H1 (cell line): ENCODE data around the gene DDN. TPM values are rescaled to one million over a fixed set of nuclear protein-coding genes. Genes with fewer than 3 reads are reported as not detected.

ENCODE experiments used
- CTCF ChIA-PET: fragments of 300-600 bp; sonication (Branson Sonifier 250); formaldehyde crosslinking; loops from one replicate; lab custom pipeline; 2021; ENCODE audit not compliant: partially characterized antibody; lab: Charles Lee
- POLR2A ChIA-PET: fragments of 300-600 bp; sonication (Branson Sonifier 250); formaldehyde crosslinking; loops from one replicate; lab custom pipeline; 2021; ENCODE audit warnings: inconsistent platforms; ENCODE audit not compliant: partially characterized antibody; lab: Charles Lee
- DNase-seq, 2 experiments: peaks; one replicate each; pipeline versions ENCODE4 v3.0.0 to v3.0.0-alpha.2; 2010 to 2022; ENCODE audit warnings: low spot score in 2 of 2, low read depth in 1 of 2, mixed read lengths in 1 of 2
- FAIRE-seq: peaks from 2 replicates; lab custom pipeline; 2011; peaks lifted over from hg19 to GRCh38; lab: Jason Lieb, UNC
- H2AFZ ChIP-seq: 2 replicates; pipeline ENCODE4 v1.8.1; 2012; ENCODE audit warnings: low read length, inconsistent platforms
- H2AK5ac ChIP-seq: 2 replicates; pipeline ENCODE4 v1.6.1; 2013; ENCODE audit warnings: low read depth, low read length
- H2BK120ac ChIP-seq: replicated peaks from 2 replicates; pipeline ENCODE3; 2013; ENCODE audit warnings: low read depth, low read length, inconsistent platforms
- H2BK12ac ChIP-seq: 2 replicates; pipeline ENCODE4 v1.6.1; 2013; ENCODE audit warnings: low read depth, low read length
- H2BK15ac ChIP-seq: 2 replicates; pipeline ENCODE4 v1.6.1; 2013; ENCODE audit warnings: low read length
- H2BK20ac ChIP-seq: 2 replicates; pipeline ENCODE4 v1.6.1; 2013; ENCODE audit warnings: low read length
- H2BK5ac ChIP-seq: 2 replicates; pipeline ENCODE4 v1.6.1; 2013; ENCODE audit warnings: low read depth, low read length
- H3K14ac ChIP-seq: 2 replicates; pipeline ENCODE4 v1.6.1; 2013; ENCODE audit warnings: inconsistent platforms; ENCODE audit not compliant: insufficient read length
- H3K18ac ChIP-seq: 2 replicates; pipeline ENCODE4 v1.6.1; 2013; ENCODE audit warnings: low read length; ENCODE audit errors: extremely low read depth
- H3K23ac ChIP-seq: 2 replicates; pipeline ENCODE4 v1.6.1; 2013; ENCODE audit warnings: inconsistent platforms; ENCODE audit not compliant: insufficient read length
- H3K23me2 ChIP-seq: 2 replicates; pipeline ENCODE4 v1.6.1; 2013; ENCODE audit warnings: low read depth, low read length
- H3K27ac ChIP-seq: 2 replicates; pipeline ENCODE4 v1.6.1; 2011; ENCODE audit warnings: low read depth, low read length, inconsistent platforms
- H3K27me3 ChIP-seq, 4 experiments: replicated peaks in 1 of 4; 1 replicate in 1 of 4; 2 replicates in 3 of 4; pipeline versions ENCODE4 v1.6.1 to v1.8.1; 2011 to 2013; ENCODE audit warnings: low read length in 3 of 4, mild to moderate bottlenecking in 3 of 4, inconsistent platforms in 2 of 4, mixed read lengths in 2 of 4, moderate library complexity in 1 of 4; ENCODE audit not compliant: control insufficient read depth in 3 of 4, insufficient read depth in 3 of 4; ENCODE audit errors: extremely low read depth in 1 of 4
- H3K36me3 ChIP-seq, 4 experiments: 2 replicates each; pipeline versions ENCODE4 v1.6.1 to v1.8.1; 2011 to 2013; ENCODE audit warnings: mild to moderate bottlenecking in 4 of 4, low read length in 3 of 4, moderate library complexity in 2 of 4, control low read depth in 1 of 4, inconsistent platforms in 1 of 4; ENCODE audit not compliant: insufficient read depth in 4 of 4, control insufficient read depth in 2 of 4
- H3K4ac ChIP-seq: replicated peaks from 2 replicates; pipeline ENCODE3; 2013; ENCODE audit warnings: low read length, low read depth, mixed read lengths, inconsistent platforms; ENCODE audit not compliant: insufficient read length
- H3K4me1 ChIP-seq, 4 experiments: replicated peaks in 1 of 4; 1 replicate in 1 of 4; 2 replicates in 3 of 4; pipeline versions ENCODE4 v1.6.1 to v1.8.1; 2011 to 2013; ENCODE audit warnings: low read length in 3 of 4, inconsistent platforms in 2 of 4, mixed read lengths in 1 of 4; ENCODE audit not compliant: insufficient read depth in 4 of 4, control insufficient read depth in 3 of 4
- H3K4me2 ChIP-seq, 2 experiments: 2 replicates each; pipeline versions ENCODE4 v1.6.1 to v1.8.1; 2011 to 2013; ENCODE audit warnings: low read depth in 2 of 2, low read length in 2 of 2, control low read depth in 1 of 2, inconsistent platforms in 1 of 2, mild to moderate bottlenecking in 1 of 2; ENCODE audit not compliant: insufficient read depth in 1 of 2
- H3K4me3 ChIP-seq, 4 experiments: fragments of 200-600, 300-600 bp in 1 of 4; sonication (generic), shearing (Covaris generic), sonication (Bioruptor Twin) in 1 of 4; 2 replicates each; pipeline versions ENCODE4 v1.5.1 to v1.8.1; 2011 to 2016; ENCODE audit warnings: low read length in 4 of 4, low read depth in 3 of 4, control low read depth in 2 of 4, inconsistent platforms in 2 of 4, mild to moderate bottlenecking in 2 of 4, mixed read lengths in 1 of 4, moderate library complexity in 1 of 4; ENCODE audit not compliant: insufficient read depth in 2 of 4; ENCODE audit errors: extremely low read depth in 1 of 4
- H3K56ac ChIP-seq: replicated peaks from 2 replicates; pipeline ENCODE3; 2013; ENCODE audit warnings: low read depth, mild to moderate bottlenecking, mixed read lengths, low read length, inconsistent platforms; ENCODE audit not compliant: insufficient read length
- H3K79me1 ChIP-seq: 2 replicates; pipeline ENCODE4 v1.6.1; 2013; ENCODE audit warnings: low read depth, low read length, control low read depth
- H3K79me2 ChIP-seq, 2 experiments: 2 replicates each; pipeline versions ENCODE4 v1.6.1 to v1.8.1; 2012 to 2013; ENCODE audit warnings: low read length in 2 of 2, mild to moderate bottlenecking in 2 of 2, inconsistent platforms in 1 of 2; ENCODE audit not compliant: insufficient read depth in 2 of 2, control insufficient read depth in 1 of 2
- H3K9ac ChIP-seq, 4 experiments: replicated peaks in 1 of 4; 1 replicate in 1 of 4; 2 replicates in 3 of 4; pipeline versions ENCODE4 v1.6.1 to v1.8.1; 2011 to 2013; ENCODE audit warnings: low read depth in 3 of 4, low read length in 3 of 4, control low read depth in 2 of 4, mild to moderate bottlenecking in 2 of 4, moderate library complexity in 2 of 4, inconsistent platforms in 1 of 4; ENCODE audit errors: extremely low read depth in 1 of 4
- H3K9me3 ChIP-seq, 2 experiments: 2 replicates each; pipeline versions ENCODE4 v1.6.1 to v1.8.1; 2012 to 2013; ENCODE audit warnings: mild to moderate bottlenecking in 2 of 2, moderate library complexity in 2 of 2, control low read depth in 1 of 2, inconsistent platforms in 1 of 2, low read depth in 1 of 2, low read length in 1 of 2, mixed read lengths in 1 of 2; ENCODE audit not compliant: insufficient read depth in 2 of 2
- H4K20me1 ChIP-seq, 2 experiments: replicated peaks in 1 of 2; 2 replicates each; pipeline versions ENCODE3 to v1.8.1; 2011 to 2013; ENCODE audit warnings: inconsistent platforms in 2 of 2, low read length in 2 of 2, mild to moderate bottlenecking in 1 of 2; ENCODE audit not compliant: insufficient read depth in 2 of 2, control insufficient read depth in 1 of 2
- H4K5ac ChIP-seq: 2 replicates; pipeline ENCODE4 v1.6.1; 2013; ENCODE audit warnings: low read length, low read depth, mixed read lengths, inconsistent platforms; ENCODE audit not compliant: insufficient read length
- H4K8ac ChIP-seq: 2 replicates; pipeline ENCODE4 v1.8.0; 2013; ENCODE audit warnings: mild to moderate bottlenecking, moderate library complexity, low read length, inconsistent platforms; ENCODE audit not compliant: insufficient read depth; ENCODE audit errors: extremely low read depth
- H4K91ac ChIP-seq: replicated peaks from 2 replicates; pipeline ENCODE3; 2013; ENCODE audit warnings: low read length, mixed read lengths, inconsistent platforms; ENCODE audit not compliant: insufficient read length
- ASH2L ChIP-seq: fragments of 200-600, 300-600 bp; sonication (generic); IDR thresholded peaks from one replicate; pipeline ENCODE4 v1.7.1; 2017; ENCODE audit warnings: low read length
- BCL11A ChIP-seq, 2 experiments: IDR thresholded peaks; one replicate each; pipeline ENCODE4 v1.6.1; 2011; ENCODE audit warnings: low read depth in 2 of 2, low read length in 2 of 2, mild to moderate bottlenecking in 2 of 2
- CTBP2 ChIP-seq: IDR thresholded peaks from 2 replicates; pipeline ENCODE4 v1.7.0; 2011; ENCODE audit warnings: borderline replicate concordance, mild to moderate bottlenecking, moderate library complexity, mixed read lengths, low read length; ENCODE audit not compliant: insufficient read depth, insufficient read length
- MAFK ChIP-seq: IDR thresholded peaks from 2 replicates; pipeline ENCODE4 v1.6.1; 2012; ENCODE audit warnings: low read depth, mild to moderate bottlenecking, improper control_type of control experiment, low read length
- NANOG ChIP-seq: IDR thresholded peaks from 2 replicates; pipeline ENCODE4 v1.6.1; 2011; ENCODE audit warnings: low read length, low read depth, mild to moderate bottlenecking, inconsistent platforms; ENCODE audit not compliant: insufficient read depth, poor library complexity, severe bottlenecking
- RNF2 ChIP-seq: fragments of 200-900, 300-1000 bp; sonication (generic); IDR thresholded peaks from 2 replicates; pipeline ENCODE4 v1.7.1; 2016; ENCODE audit warnings: borderline replicate concordance, low read depth, mild to moderate bottlenecking, antibody characterized with exemption, low read length; ENCODE audit not compliant: poor library complexity, severe bottlenecking; ENCODE audit errors: missing control alignments
- WGBS, 2 experiments: shearing (Covaris generic) in 1 of 2; methylation state at CpG; one replicate each; pipeline versions ENCODE4 v1.1.6 to v1.1.7; 2013 to 2015; ENCODE audit warnings: low lambda C conversion rate in 2 of 2, mixed read lengths in 2 of 2, inconsistent platforms in 1 of 2, low coverage in 1 of 2, missing lambda C conversion rate in 1 of 2; ENCODE audit not compliant: insufficient replicate concordance in 2 of 2, insufficient coverage in 1 of 2, insufficient read length in 1 of 2; ENCODE audit errors: extremely low coverage in 1 of 2, missing lambda C conversion rate in 1 of 2; 5-methylcytosine and 5-hydroxymethylcytosine counted together
- polyA plus RNA-seq, 7 experiments: library from polyadenylated mRNA; depleted of rRNA in 3 of 7; stranded (reverse) in 5 of 7; unstranded in 2 of 7; fragments of >200 nt in 5 of 7; fragments of 200-250 nt in 2 of 7; gene quantifications; 1 replicate in 5 of 7; 2 replicates in 1 of 7; 4 replicates in 1 of 7; pipeline versions ENCODE4 v1.2.1 to v1.2.3, GENCODE V29; 2011 to 2013; ENCODE audit warnings: missing spikeins in 2 of 7, mixed read lengths in 2 of 7
- total RNA-seq: library from RNA; stranded (reverse); fragmentation: NEBNext Ultra II Directional; extraction: Animal tissue kit (Norgen Biotek cat#: 25700); gene quantifications from 2 replicates; pipeline ENCODE4 v1.2.1, GENCODE V29; 2021
- TF ChIP-seq, protein P1 (sequence below), 3 experiments: IDR thresholded peaks; 1 replicate in 2 of 3; 2 replicates in 1 of 3; pipeline versions ENCODE4 v1.5.1 to v1.6.1; 2011; ENCODE audit warnings: low read length in 3 of 3, mild to moderate bottlenecking in 3 of 3, inconsistent platforms in 2 of 3, low read depth in 1 of 3, moderate library complexity in 1 of 3; ENCODE audit not compliant: insufficient read depth in 1 of 3; ENCODE audit errors: control extremely low read depth in 1 of 3
- TF ChIP-seq, protein P2 (sequence below): IDR thresholded peaks from 2 replicates; pipeline ENCODE4 v1.6.1; 2012; ENCODE audit warnings: inconsistent platforms

The DDN gene
- total and polyA plus RNA-seq, 2 of the 8 experiments (the other 6 are each of a cell fraction or from before 2014, with no cell fraction given), result 0.14 to 0.30 TPM

DNA sequence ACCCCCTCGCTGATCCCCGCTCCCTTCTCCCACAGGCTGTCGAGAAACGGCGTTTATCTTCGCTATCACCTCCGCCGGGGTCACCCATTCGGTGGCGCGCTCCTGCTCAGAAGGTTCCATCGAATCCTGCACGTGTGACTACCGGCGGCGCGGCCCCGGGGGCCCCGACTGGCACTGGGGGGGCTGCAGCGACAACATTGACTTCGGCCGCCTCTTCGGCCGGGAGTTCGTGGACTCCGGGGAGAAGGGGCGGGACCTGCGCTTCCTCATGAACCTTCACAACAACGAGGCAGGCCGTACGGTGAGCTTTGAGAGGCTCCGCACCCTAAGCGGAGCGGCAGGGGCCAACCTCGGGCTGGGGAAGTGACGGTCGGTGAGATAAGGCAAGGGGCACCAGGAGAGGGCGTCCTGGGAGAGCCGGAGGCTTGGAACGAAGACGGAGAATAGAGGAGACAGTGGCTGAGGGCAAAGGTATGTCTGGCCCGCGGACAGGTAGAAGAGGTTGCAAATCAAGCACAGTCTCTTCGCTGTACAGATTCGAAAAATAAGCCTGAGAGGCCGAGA is 18.7 kb downstream of the DDN start:
- peaks cover 15% of the 10 kb centered on the region for H3K23me2 ChIP-seq
- H4K8ac ChIP-seq, result peak overlapping the region; percentile 71; the same call in 1 of the 2 replicates
- H3K9me3 ChIP-seq, result no peaks in the 10 kb centered on the region
- no peak overlapping the region for H3K14ac ChIP-seq
- no peak overlapping the region for H2BK120ac ChIP-seq
- H3K79me1 ChIP-seq, result no peaks in the 10 kb centered on the region
- H3K18ac ChIP-seq, result no peak overlapping the region
- H2BK5ac ChIP-seq, result no peak overlapping the region
- ChIA-PET POLR2A (interaction anchor here (1.1 to 4.3 kb wide), 8 partner anchors 9 to 165 kb away, joined by 3 to 21 read pairs (median 8); partner anchors contain the start of genes ARF3, RND1 and WNT10B), CTCF (interaction anchor here (0.7 to 40.8 kb wide), 17 partner anchors 9 to 368 kb away, joined by 3 to 1336 read pairs (median 3); partner anchors contain the start of genes ARF3, DDN, PRKAG1 and WNT1)
- H4K5ac ChIP-seq, result no peak overlapping the region
- peaks cover 8% of the 10 kb centered on the region in 2 experiments for H4K20me1 ChIP-seq
- H3K4me3 ChIP-seq, result peak overlapping the region; percentile 14 to 57 (median 40); a peak in 7 of 8 replicates
- H2BK20ac ChIP-seq, result no peak overlapping the region
- H2BK15ac ChIP-seq, result no peak overlapping the region
- FAIRE-seq (no peak), DNase-seq (peak in 1 of 2 experiments; percentile 78)
- WGBS, 2 experiments, result 4% methylated on average over 38 of the region's 46 CpGs; no CpG with 5 or more reads in 1 of the 2 experiments
- no peak overlapping the region for H2AK5ac ChIP-seq
- H3K9ac ChIP-seq, result no peak overlapping the region
- H2BK12ac ChIP-seq, result peak overlapping the region; percentile 84; the same call in 1 of the 2 replicates
- peaks cover 79 to 99% (median 97%) of the 10 kb centered on the region in 4 experiments for H3K27me3 ChIP-seq
- no peak overlapping the region for H3K23ac ChIP-seq
- H3K56ac ChIP-seq, result no peak overlapping the region
- no peak overlapping the region for H4K91ac ChIP-seq
- H3K4ac ChIP-seq, result no peak overlapping the region
- H3K4me2 ChIP-seq, result peak overlapping the region; percentile 65
- H3K4me1 ChIP-seq, result peaks cover 0 to 35% (median 30%) of the 10 kb centered on the region in 4 experiments; a peak in 6 of 7 replicates
- no peak overlapping the region for H3K27ac ChIP-seq
- no peak overlapping the region; the same call in 1 of the 2 replicates for H2AFZ ChIP-seq
- peaks cover 0 to 6% (median 0%) of the 10 kb centered on the region in 4 experiments; a peak in 1 of 8 replicates for H3K36me3 ChIP-seq
- no peaks in the 10 kb centered on the region for H3K79me2 ChIP-seq
- TF ChIP-seq, protein P1, sequence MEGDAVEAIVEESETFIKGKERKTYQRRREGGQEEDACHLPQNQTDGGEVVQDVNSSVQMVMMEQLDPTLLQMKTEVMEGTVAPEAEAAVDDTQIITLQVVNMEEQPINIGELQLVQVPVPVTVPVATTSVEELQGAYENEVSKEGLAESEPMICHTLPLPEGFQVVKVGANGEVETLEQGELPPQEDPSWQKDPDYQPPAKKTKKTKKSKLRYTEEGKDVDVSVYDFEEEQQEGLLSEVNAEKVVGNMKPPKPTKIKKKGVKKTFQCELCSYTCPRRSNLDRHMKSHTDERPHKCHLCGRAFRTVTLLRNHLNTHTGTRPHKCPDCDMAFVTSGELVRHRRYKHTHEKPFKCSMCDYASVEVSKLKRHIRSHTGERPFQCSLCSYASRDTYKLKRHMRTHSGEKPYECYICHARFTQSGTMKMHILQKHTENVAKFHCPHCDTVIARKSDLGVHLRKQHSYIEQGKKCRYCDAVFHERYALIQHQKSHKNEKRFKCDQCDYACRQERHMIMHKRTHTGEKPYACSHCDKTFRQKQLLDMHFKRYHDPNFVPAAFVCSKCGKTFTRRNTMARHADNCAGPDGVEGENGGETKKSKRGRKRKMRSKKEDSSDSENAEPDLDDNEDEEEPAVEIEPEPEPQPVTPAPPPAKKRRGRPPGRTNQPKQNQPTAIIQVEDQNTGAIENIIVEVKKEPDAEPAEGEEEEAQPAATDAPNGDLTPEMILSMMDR (IDR thresholded peaks at IDR 0.05; ENCODE audit: control extremely low read depth in 1 of 3, insufficient read depth in 1 of 3, low read depth in 1 of 3, low read length in 3 of 3), result peak in 2 of 3 experiments; percentile 59 to 63; a peak in 3 of 4 replicates
- TF ChIP-seq BCL11A (IDR thresholded peaks at IDR 0.05; ENCODE audit: low read depth in 2 of 2, low read length in 2 of 2), result no peak
- TF ChIP-seq RNF2, result peak; percentile 54
- peak; percentile 31 for TF ChIP-seq ASH2L
- TF ChIP-seq, protein P2, sequence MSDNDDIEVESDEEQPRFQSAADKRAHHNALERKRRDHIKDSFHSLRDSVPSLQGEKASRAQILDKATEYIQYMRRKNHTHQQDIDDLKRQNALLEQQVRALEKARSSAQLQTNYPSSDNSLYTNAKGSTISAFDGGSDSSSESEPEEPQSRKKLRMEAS, result 0 out of 2 replicates have a peak, but pooled peaks have one; percentile 32
- TF ChIP-seq NANOG, result no peak
- TF ChIP-seq CTBP2, result peak; percentile 29
- TF ChIP-seq MAFK, result no peak
